ENCODE measurements around the gene TSPAN11. TPM values are rescaled to one million over a fixed set of nuclear protein-coding genes. Genes with fewer than 3 reads are reported as not detected.

TSPAN11 gene
- total RNA-seq, 1 experiment from 2014 or later: not detected

GRCh38 chr12:30952015-30952414 lies 25.5 kb downstream of the TSPAN11 start:
- Histone ChIP-seq H3K27me3 (replicated peaks; ENCODE audit: control insufficient read depth, insufficient read depth, low read length) (no peaks in the 10 kb centered on the region), H3K9me3 (no peaks in the 10 kb centered on the region), H3K36me3 (ENCODE audit: control insufficient read depth, insufficient read depth, low read length) (no peaks in the 10 kb centered on the region), H3K4me1 (no peaks in the 10 kb centered on the region), H3K4me3 (ENCODE audit: low read depth, low read length) (no peak overlapping the region)
- Mint-ChIP-seq H3K9me3 (ENCODE audit: unreplicated experiment) (peaks cover 11% of the 10 kb centered on the region), H3K4me1 (ENCODE audit: low read depth, unreplicated experiment) (no peaks in the 10 kb centered on the region), H3K4me3 (ENCODE audit: unreplicated experiment) (no peak overlapping the region), H3K36me3 (ENCODE audit: insufficient read depth, unreplicated experiment) (no peaks in the 10 kb centered on the region), H3K27me3 (ENCODE audit: insufficient read depth, unreplicated experiment) (peaks cover 19% of the 10 kb centered on the region), H3K27ac (ENCODE audit: unreplicated experiment) (no peak overlapping the region)
- DNase-seq: no peak
- intact Hi-C loops (cut with micrococcal nuclease; ENCODE audit: unreplicated experiment): no loop called here
- BruUV-seq (replicated peaks): no TSS peak
- ChIA-PET CTCF (interaction anchor here (0.7 kb wide), 1 partner anchor 19 kb away, joined by 3 read pairs; no protein-coding TSS in a partner anchor), POLR2A (no interaction called here)
- TF ChIP-seq CTCF (IDR thresholded peaks at IDR 0.05; ENCODE audit: insufficient read depth in 1 of 2, low read depth in 1 of 2, low read length in 1 of 2, severe bottlenecking in 1 of 2, unreplicated experiment in 1 of 2): no peak

GRCh38 chr12:30953257-30953656 lies 26.7 kb downstream of the TSPAN11 start:
- no peak overlapping the region for H3K27ac Mint-ChIP-seq (ENCODE audit: unreplicated experiment)
- H3K27me3 Mint-ChIP-seq (ENCODE audit: insufficient read depth, unreplicated experiment): peaks cover 25% of the 10 kb centered on the region
- Histone ChIP-seq H3K4me3 (ENCODE audit: low read depth, low read length) (no peak overlapping the region), H3K27me3 (replicated peaks; ENCODE audit: control insufficient read depth, insufficient read depth, low read length) (no peaks in the 10 kb centered on the region; the same call in 1 of the 2 replicates), H3K4me1 (no peaks in the 10 kb centered on the region), H3K36me3 (ENCODE audit: control insufficient read depth, insufficient read depth, low read length) (no peaks in the 10 kb centered on the region), H3K9me3 (no peaks in the 10 kb centered on the region)
- no peaks in the 10 kb centered on the region for H3K36me3 Mint-ChIP-seq (ENCODE audit: insufficient read depth, unreplicated experiment)
- no peak overlapping the region for H3K4me3 Mint-ChIP-seq (ENCODE audit: unreplicated experiment)
- DNase-seq: no peak
- POLR2A ChIA-PET: no interaction called here
- no peaks in the 10 kb centered on the region for H3K9me3 Mint-ChIP-seq (ENCODE audit: unreplicated experiment)
- no TSS peak for BruUV-seq (replicated peaks)
- intact Hi-C loops (cut with micrococcal nuclease; ENCODE audit: unreplicated experiment): no loop called here
- no peak for TF ChIP-seq CTCF (IDR thresholded peaks at IDR 0.05; ENCODE audit: insufficient read depth in 1 of 2, low read depth in 1 of 2, low read length in 1 of 2, severe bottlenecking in 1 of 2, unreplicated experiment in 1 of 2)
- CTCF ChIA-PET: no interaction called here
- no peaks in the 10 kb centered on the region for H3K4me1 Mint-ChIP-seq (ENCODE audit: low read depth, unreplicated experiment)

- ChIA-PET CTCF (no interaction called here), POLR2A (no interaction called here)
- no TSS peak for BruUV-seq (replicated peaks)
- H3K4me3 ChIP-seq (ENCODE audit: low read depth, low read length): no peak overlapping the region
- intact Hi-C loops (cut with micrococcal nuclease; ENCODE audit: unreplicated experiment): no loop called here
- H3K36me3 Mint-ChIP-seq (ENCODE audit: insufficient read depth, unreplicated experiment): no peaks in the 10 kb centered on the region
- no peak overlapping the region for H3K27ac Mint-ChIP-seq (ENCODE audit: unreplicated experiment)
- DNase-seq: no peak
- no peak overlapping the region for H3K4me3 Mint-ChIP-seq (ENCODE audit: unreplicated experiment)
- no peak for TF ChIP-seq CTCF (IDR thresholded peaks at IDR 0.05; ENCODE audit: insufficient read depth in 1 of 2, low read depth in 1 of 2, low read length in 1 of 2, severe bottlenecking in 1 of 2, unreplicated experiment in 1 of 2)
- H3K27me3 Mint-ChIP-seq (ENCODE audit: insufficient read depth, unreplicated experiment): peaks cover 27% of the 10 kb centered on the region
- H3K9me3 ChIP-seq: no peaks in the 10 kb centered on the region
- no peaks in the 10 kb centered on the region for H3K4me1 Mint-ChIP-seq (ENCODE audit: low read depth, unreplicated experiment)
- H3K27me3 ChIP-seq (replicated peaks; ENCODE audit: control insufficient read depth, insufficient read depth, low read length): no peaks in the 10 kb centered on the region; the same call in 1 of the 2 replicates
- no peaks in the 10 kb centered on the region for H3K4me1 ChIP-seq
- H3K9me3 Mint-ChIP-seq (ENCODE audit: unreplicated experiment): no peaks in the 10 kb centered on the region
- H3K36me3 ChIP-seq (ENCODE audit: control insufficient read depth, insufficient read depth, low read length): no peaks in the 10 kb centered on the region
Measured at GRCh38 chr12:30953951-30954751, 27.6 kb downstream of the TSPAN11 start.
